K562 (cell line): ENCODE data around the gene ENSA. TPM values are rescaled to one million over a fixed set of nuclear protein-coding genes. Genes with fewer than 3 reads are reported as not detected.

ENCODE experiments used
- ATAC-seq: fragments of 200-7000 bp; cut with Tn5 transposase; 3 replicates; pipeline ENCODE4 v1.9.1; 2020; ENCODE audit warnings: moderate library complexity
- BruUV-seq: library from RNA; stranded (reverse); fragments of 400-500 nt; replicated peaks from 2 replicates; lab custom pipeline; 2021; lab: Mats Ljungman, UMichigan
- CTCF ChIA-PET: fragments of 300-600 bp; formaldehyde crosslinking; extraction: SDS; loops from one replicate; lab custom pipeline; 2021; ENCODE audit warnings: low intra/inter-chr PET ratio; lab: Yijun Ruan, JAX
- POLR2A ChIA-PET: fragments of 300-600, 350-650 bp; sonication (Branson Sonifier 250); formaldehyde crosslinking; extraction: SDS; loops from one replicate; lab custom pipeline; 2021; ENCODE audit warnings: antibody characterized with exemption, inconsistent platforms; lab: Yijun Ruan, JAX
- DNase-seq, 4 experiments: peaks; one replicate each; pipeline versions ENCODE4 v3.0.0 to v3.0.0-alpha.2; 2011 to 2018; ENCODE audit warnings: low spot score in 3 of 4, mixed read lengths in 3 of 4; ENCODE audit errors: extremely low read depth in 1 of 4
- FAIRE-seq: peaks from 2 replicates; lab custom pipeline; 2011; peaks lifted over from hg19 to GRCh38; lab: Jason Lieb, UNC
- H2AFZ ChIP-seq: 2 replicates; pipeline ENCODE4 v1.6.0; 2011; ENCODE audit warnings: low read depth, low read length, control low read depth, inconsistent platforms
- H3K27ac ChIP-seq: fragments of 200-600 bp; 3 replicates; pipeline ENCODE4 v1.8.0; 2011; ENCODE audit warnings: low read depth, mild to moderate bottlenecking, control low read depth, inconsistent platforms, low read length, moderate library complexity, mixed read lengths; ENCODE audit errors: extremely low read depth
- H3K27me3 ChIP-seq, 2 experiments: fragments of 300-600 bp in 1 of 2; 2 replicates in 1 of 2; 3 replicates in 1 of 2; pipeline versions ENCODE4 v1.6.0 to v1.8.0; 2011; ENCODE audit warnings: inconsistent platforms in 2 of 2, low read length in 2 of 2, mild to moderate bottlenecking in 1 of 2, mixed read lengths in 1 of 2, moderate library complexity in 1 of 2; ENCODE audit not compliant: control insufficient read depth in 2 of 2, insufficient read depth in 2 of 2
- H3K36me3 ChIP-seq: fragments of 300-600 bp; 3 replicates; pipeline ENCODE4 v1.8.0; 2011; ENCODE audit warnings: mild to moderate bottlenecking, low read length, inconsistent platforms; ENCODE audit not compliant: control insufficient read depth, insufficient read depth
- H3K4me1 ChIP-seq, 2 experiments: fragments of 200-600 bp in 1 of 2; replicated peaks in 1 of 2; 2 replicates in 1 of 2; 3 replicates in 1 of 2; pipeline versions ENCODE4 v1.5.1 to v1.8.0; 2011; ENCODE audit warnings: inconsistent platforms in 2 of 2, low read length in 2 of 2, mild to moderate bottlenecking in 1 of 2, mixed read lengths in 1 of 2, moderate library complexity in 1 of 2; ENCODE audit not compliant: control insufficient read depth in 2 of 2, insufficient read depth in 2 of 2
- H3K4me2 ChIP-seq: 2 replicates; pipeline ENCODE4 v1.6.1; 2011; ENCODE audit warnings: low read length, control low read depth, inconsistent platforms, mixed read lengths; ENCODE audit not compliant: insufficient read depth
- H3K4me3 ChIP-seq: fragments of 200-600 bp; sonication (generic), shearing (Covaris generic); 2 replicates; pipeline ENCODE4 v1.5.1; 2016; ENCODE audit warnings: control low read depth, inconsistent platforms
- H3K79me2 ChIP-seq: fragments of 200-600 bp; 3 replicates; pipeline ENCODE4 v1.8.0; 2011; ENCODE audit warnings: low read length, inconsistent platforms; ENCODE audit not compliant: control insufficient read depth, insufficient read depth
- H3K9ac ChIP-seq, 2 experiments: 2 replicates each; pipeline versions ENCODE4 v1.6.0 to v1.6.1; 2011; ENCODE audit warnings: low read depth in 2 of 2, low read length in 2 of 2, control low read depth in 1 of 2, inconsistent platforms in 1 of 2, mild to moderate bottlenecking in 1 of 2, mixed read lengths in 1 of 2; ENCODE audit not compliant: insufficient read depth in 1 of 2
- H3K9me1 ChIP-seq: one replicate; pipeline ENCODE4 v1.6.0; 2011; ENCODE audit warnings: inconsistent platforms, mild to moderate bottlenecking, low read length, moderate library complexity; ENCODE audit not compliant: control insufficient read depth, insufficient read depth
- H3K9me3 ChIP-seq: replicated peaks from 2 replicates; pipeline ENCODE4 v1.5.1; 2011; ENCODE audit warnings: low read depth, low read length, inconsistent platforms; ENCODE audit not compliant: control insufficient read depth, insufficient read depth
- H4K20me1 ChIP-seq: replicated peaks from 2 replicates; pipeline ENCODE4 v1.6.1; 2011; ENCODE audit warnings: low read length, inconsistent platforms, mixed read lengths; ENCODE audit not compliant: control insufficient read depth, insufficient read depth
- ARNT ChIP-seq, 2 experiments: fragments of 450-650 bp; IDR thresholded peaks; 2 replicates each; pipeline ENCODE4 v1.6.1; 2016; ENCODE audit warnings: mild to moderate bottlenecking in 1 of 2
- CBX8 ChIP-seq: fragments of 200-600 bp; sonication (generic); IDR thresholded peaks from 2 replicates; pipeline ENCODE4 v1.6.1; 2012; ENCODE audit warnings: borderline replicate concordance, mixed run types, low read depth, mild to moderate bottlenecking, moderate library complexity, mixed read lengths, low read length, control low read depth, inconsistent platforms; ENCODE audit not compliant: poor library complexity, severe bottlenecking; ENCODE audit errors: extremely low read depth
- CSDE1 ChIP-seq, 2 experiments: fragments of 450-650 bp; IDR thresholded peaks; 2 replicates each; pipeline ENCODE4 v1.6.1; 2016; ENCODE audit warnings: mild to moderate bottlenecking in 1 of 2
- CTCF ChIP-seq, 3 experiments: IDR thresholded peaks in 2 of 3; conservative IDR thresholded peaks in 1 of 3; 2 replicates each; pipeline ENCODE4 v1.5.1; 2011 to 2012; ENCODE audit warnings: low read length in 3 of 3, mild to moderate bottlenecking in 3 of 3, control low read depth in 2 of 3, improper control_type of control experiment in 1 of 3, inconsistent platforms in 1 of 3, low read depth in 1 of 3, mixed read lengths in 1 of 3, moderate library complexity in 1 of 3; ENCODE audit not compliant: insufficient read depth in 2 of 3
- DLX4 ChIP-seq: fragments of 250-450 bp; sonication (Bioruptor Pico); IDR thresholded peaks from 2 replicates; pipeline ENCODE4 v1.6.1; 2021; ENCODE audit warnings: mild to moderate bottlenecking
- KLF6 ChIP-seq: fragments of 250-450 bp; sonication (Bioruptor Pico); IDR thresholded peaks from 2 replicates; pipeline ENCODE4 v1.4.0; 2020; ENCODE audit warnings: mild to moderate bottlenecking, moderate library complexity, borderline replicate concordance
- NEUROD1 ChIP-seq: fragments of 150-350 bp; IDR thresholded peaks from 2 replicates; pipeline ENCODE4 v1.6.1; 2014; ENCODE audit warnings: borderline replicate concordance, low read length, low read depth; ENCODE audit not compliant: partially characterized antibody
- NRF1 ChIP-seq, 2 experiments: fragments of 450-650 bp; IDR thresholded peaks in 1 of 2; conservative IDR thresholded peaks in 1 of 2; 2 replicates each; pipeline ENCODE4 v1.6.1; 2014; ENCODE audit warnings: mild to moderate bottlenecking in 2 of 2
- PPARD ChIP-seq: fragments of 250-450 bp; sonication (Bioruptor Pico); IDR thresholded peaks from 2 replicates; pipeline ENCODE4 v1.8.0; 2022; ENCODE audit warnings: inconsistent platforms, mild to moderate bottlenecking, moderate library complexity
- PRPF4 ChIP-seq: fragments of 200-400 bp; formaldehyde crosslinking; IDR thresholded peaks from one replicate; pipeline ENCODE4 v1.6.1; 2017; ENCODE audit warnings: low read length, low read depth, mild to moderate bottlenecking; ENCODE audit not compliant: insufficient read depth, poor library complexity, severe bottlenecking
- RBBP5 ChIP-seq: fragments of 200-600 bp; sonication (generic); IDR thresholded peaks from 2 replicates; pipeline ENCODE4 v1.6.1; 2012; ENCODE audit warnings: borderline replicate concordance, mild to moderate bottlenecking, low read length, control low read depth, inconsistent platforms; ENCODE audit not compliant: insufficient read depth, poor library complexity, severe bottlenecking
- SAFB2 ChIP-seq: fragments of 200-400 bp; formaldehyde crosslinking; IDR thresholded peaks from 2 replicates; pipeline ENCODE4 v1.6.1; 2018; ENCODE audit warnings: borderline replicate concordance, low read length, low read depth, moderate library complexity; ENCODE audit not compliant: severe bottlenecking
- SNAPC5 ChIP-seq: fragments of 250-450 bp; sonication (Bioruptor Pico); IDR thresholded peaks from 2 replicates; pipeline ENCODE4 v1.8.0; 2021; ENCODE audit warnings: moderate library complexity, mild to moderate bottlenecking, inconsistent platforms
- ZFX ChIP-seq: sonication (generic); formaldehyde crosslinking; IDR thresholded peaks from 2 replicates; pipeline ENCODE4 v1.8.0; 2022; ENCODE audit warnings: mild to moderate bottlenecking, missing genetic modification reagents, moderate library complexity
- ZKSCAN1 ChIP-seq: fragments of 150-350 bp; IDR thresholded peaks from 2 replicates; pipeline ENCODE4 v1.6.1; 2016; ENCODE audit warnings: low read depth, low read length
- ZNF436 ChIP-seq: fragments of 250-450, 450-650 bp; sonication (Bioruptor Pico); formaldehyde crosslinking; IDR thresholded peaks from 2 replicates; pipeline ENCODE4 v1.7.0; 2020; ENCODE audit warnings: mild to moderate bottlenecking
- WGBS: fragments of 100-300 bp; shearing (Covaris generic); methylation state at CpG from one replicate; pipeline ENCODE4 v1.1.6; 2016; ENCODE audit warnings: low coverage, mixed read lengths; ENCODE audit not compliant: insufficient coverage; ENCODE audit errors: missing lambda C conversion rate; 5-methylcytosine and 5-hydroxymethylcytosine counted together
- in situ Hi-C: fragments of 300-500 bp; cut with MboI; formaldehyde crosslinking; loops from 4 replicates; pipeline ENCODE4 v1.15.0; 2018; ENCODE audit warnings: inconsistent platforms, mixed read lengths
- intact Hi-C: fragments of 100-400 bp; cut with micrococcal nuclease; formaldehyde crosslinking; loops from 2 replicates; pipeline ENCODE4 v1.14.2; 2022
- polyA plus RNA-seq, 8 experiments: library from polyadenylated mRNA; depleted of rRNA in 4 of 8; stranded (reverse) in 5 of 8; unstranded in 3 of 8; fragments of >200 nt; fragmentation: Nextera tagmentation in 2 of 8; fragmentation: Illumina TruSeq in 1 of 8; extraction: Ambion mirVana in 2 of 8; extraction: Trizol in 1 of 8; gene quantifications; 2 replicates each; pipeline versions ENCODE4 v1.2.1 to v1.2.3, GENCODE V29; 2011 to 2014; ENCODE audit warnings: inconsistent platforms in 1 of 8, missing spikeins in 1 of 8
- total RNA-seq, 7 experiments: library from RNA; depleted of rRNA in 6 of 7; stranded (reverse); fragments of >200 nt in 6 of 7; fragmentation: Illumina TruSeq in 2 of 7; extraction: Trizol in 2 of 7; gene quantifications; 2 replicates each; pipeline versions ENCODE4 v1.2.1 to v1.2.3, GENCODE V29; 2011 to 2021; ENCODE audit warnings: low replicate concordance in 1 of 7

ENSA gene
- total and polyA plus RNA-seq, 9 of the 15 experiments (the other 6 are each of a cell fraction or from before 2014, with no cell fraction given): 68.1 to 605 (median 188) TPM

GRCh38 chr1:150579110-150579944, 50.1 kb downstream of the ENSA start, which contains the start of gene MCL1:
TSS of gene MCL1 (minus strand) at chr1:150579610. CDS start at chr1:150579530, 80 bp downstream.
- BruUV-seq: no TSS peak
- peak; percentile 63 for FAIRE-seq
- DNase-seq: peak; percentile 87 to 97 (median 91)
- no peaks in the 10 kb centered on the region for H3K9me1 ChIP-seq
- H3K9me3 ChIP-seq: no peaks in the 10 kb centered on the region
- H3K4me1 ChIP-seq: peaks cover 10 to 19% of the 10 kb centered on the region in 2 experiments; a peak in 4 of 5 replicates
- WGBS: under 1% methylated on average over 58 of the region's 94 CpGs
- peak; percentile 92 for ATAC-seq
- H3K27ac ChIP-seq: peak within 1 kb of the TSS; percentile 87
- no peaks in the 10 kb centered on the region for H3K27me3 ChIP-seq
- intact Hi-C loops (loop anchor here (2.0 to 5.0 kb wide), 2 partner anchors 39 to 233 kb away; no protein-coding TSS in a partner anchor), in situ Hi-C loops (no loop called here)
- H3K79me2 ChIP-seq: peaks cover 61% of the 10 kb centered on the region
- H3K9ac ChIP-seq: peak within 1 kb of the TSS; percentile 97 to 100
- H2AFZ ChIP-seq: peak within 1 kb of the TSS; percentile 76
- H4K20me1 ChIP-seq: peaks cover 44% of the 10 kb centered on the region
- peak within 1 kb of the TSS; percentile 98 for H3K4me3 ChIP-seq
- peak within 1 kb of the TSS; percentile 97 for H3K4me2 ChIP-seq
- POLR2A ChIA-PET: interaction anchor here (0.5 to 11.0 kb wide), 55 partner anchors 8 to 914 kb away, joined by 3 to 148 read pairs (median 4); partner anchors contain the start of genes C1orf56, CERS2, CTSK and ENSA
- CTCF ChIA-PET: no interaction called here
- peaks cover 47% of the 10 kb centered on the region for H3K36me3 ChIP-seq
- TF ChIP-seq ZFX (CRISPR knock-in tag) (peak; percentile 98), ZNF436 (no peak), SNAPC5 (CRISPR knock-in tag) (no peak), PPARD (CRISPR knock-in tag) (no peak), SAFB2 (no peak), CBX8 (no peak), ZKSCAN1 (no peak; the same call in 1 of the 2 replicates), NRF1 (conservative IDR thresholded peaks at IDR 0.05 in 1 of 2, IDR thresholded peaks at IDR 0.05 in 1 of 2) (peak; percentile 70 to 72; a peak in 2 of 4 replicates), PRPF4 (peak; percentile 99), KLF6 (CRISPR knock-in tag) (no peak), RBBP5 (peak; percentile 77), DLX4 (CRISPR knock-in tag) (no peak), NEUROD1 (peak; percentile 71), ARNT (IDR thresholded peaks at IDR 0.05) (no peak), CSDE1 (IDR thresholded peaks at IDR 0.05) (no peak; a peak in 1 of 4 replicates), CTCF (IDR thresholded peaks at IDR 0.05 in 2 of 3, conservative IDR thresholded peaks at IDR 0.05 in 1 of 3; ENCODE audit: insufficient read depth in 2 of 3, low read depth in 1 of 3, low read length in 3 of 3) (peak in 2 of 3 experiments; percentile 17 to 31; a peak in 3 of 6 replicates)
